Lower leg skin (tissue), 3 donors: ENCODE data around the gene ZNHIT1.

Experiments used
- CTCF ChIP-seq, 3 donors: fragments of 450-650 bp; IDR thresholded peaks; one replicate each; pipeline ENCODE4 v1.5.1; 2016; ENCODE audit warnings: antibody characterized with exemption in 3 of 3, mild to moderate bottlenecking in 3 of 3, moderate library complexity in 2 of 3
- POLR2A ChIP-seq, 2 donors: fragments of 450-650 bp; IDR thresholded peaks; one replicate each; pipeline ENCODE4 v1.6.1; 2016 to 2017; ENCODE audit warnings: antibody characterized with exemption in 2 of 2, mild to moderate bottlenecking in 1 of 2, moderate library complexity in 1 of 2

DNA sequence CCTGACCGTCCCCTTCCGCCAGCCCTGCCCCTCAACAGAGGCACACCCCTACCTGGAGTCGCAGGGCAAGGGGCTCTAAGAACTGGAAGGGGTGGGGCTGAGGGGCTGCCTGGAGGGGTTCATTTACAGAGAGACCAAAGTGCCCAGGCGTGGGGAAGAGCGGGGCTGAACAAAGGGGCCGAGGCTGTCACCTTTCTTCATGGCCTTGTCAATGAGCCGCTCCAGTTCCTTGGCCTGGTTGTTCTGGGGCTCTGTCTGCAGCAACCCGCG lies 21.9 kb downstream of the ZNHIT1 start:
- TF ChIP-seq CTCF (IDR thresholded peaks at IDR 0.05) (no peak), POLR2A (IDR thresholded peaks at IDR 0.05) (no peak)
